HepG2 (cell line): ENCODE results near the gene MXRA8. TPM values are rescaled to one million over a fixed set of nuclear protein-coding genes. Genes with fewer than 3 reads are reported as not detected.

Experiments
- ARNT2 ChIP-seq: sonication (generic); formaldehyde crosslinking; IDR thresholded peaks from 2 replicates; pipeline ENCODE4 v1.8.0; 2022; ENCODE audit warnings: mild to moderate bottlenecking, low read depth, missing genetic modification reagents, moderate library complexity
- CBFB ChIP-seq: sonication (generic); formaldehyde crosslinking; IDR thresholded peaks from 2 replicates; pipeline ENCODE4 v1.4.0; 2020; ENCODE audit warnings: missing genetic modification reagents
- CCDC6 ChIP-seq: sonication (generic); formaldehyde crosslinking; IDR thresholded peaks from 2 replicates; pipeline ENCODE4 v1.8.1; 2022; ENCODE audit warnings: mild to moderate bottlenecking, missing genetic modification reagents, moderate library complexity
- CSRNP1 ChIP-seq: sonication (generic); formaldehyde crosslinking; IDR thresholded peaks from 2 replicates; pipeline ENCODE4 v1.8.1; 2023; ENCODE audit warnings: mild to moderate bottlenecking, missing genetic modification reagents
- IKZF4 ChIP-seq: sonication (generic); formaldehyde crosslinking; IDR thresholded peaks from 2 replicates; pipeline ENCODE4 v1.5.1; 2020; ENCODE audit warnings: borderline replicate concordance, mild to moderate bottlenecking, low read depth, missing genetic modification reagents; ENCODE audit errors: not compliant biosample characterization
- KDM5B ChIP-seq: sonication (generic); formaldehyde crosslinking; IDR thresholded peaks from 2 replicates; pipeline ENCODE4 v1.4.0; 2020; ENCODE audit warnings: missing genetic modification reagents, mild to moderate bottlenecking, borderline replicate concordance
- TARDBP ChIP-seq: sonication (generic); formaldehyde crosslinking; IDR thresholded peaks from 2 replicates; pipeline ENCODE4 v1.8.0; 2022; ENCODE audit warnings: mild to moderate bottlenecking, missing genetic modification reagents
- TCF12 ChIP-seq, 2 experiments: fragments of 450-650 bp in 1 of 2; sonication (generic) in 1 of 2; formaldehyde crosslinking in 1 of 2; IDR thresholded peaks; 2 replicates each; pipeline versions ENCODE4 v1.6.1 to v1.8.0; 2017 to 2022; ENCODE audit warnings: antibody characterized with exemption in 1 of 2, mild to moderate bottlenecking in 1 of 2, missing genetic modification reagents in 1 of 2, moderate library complexity in 1 of 2
- TOPORS ChIP-seq: sonication (generic); formaldehyde crosslinking; IDR thresholded peaks from 2 replicates; pipeline ENCODE4 v1.8.0; 2023; ENCODE audit warnings: mild to moderate bottlenecking, missing genetic modification reagents
- YEATS2 ChIP-seq: sonication (generic); formaldehyde crosslinking; IDR thresholded peaks from 2 replicates; pipeline ENCODE4 v1.4.0; 2020; ENCODE audit warnings: missing genetic modification reagents, borderline replicate concordance
- YEATS4 ChIP-seq: sonication (generic); formaldehyde crosslinking; IDR thresholded peaks from 2 replicates; pipeline ENCODE4 v1.4.0; 2020; ENCODE audit warnings: missing genetic modification reagents, borderline replicate concordance
- ZKSCAN8 ChIP-seq: IDR thresholded peaks from 2 replicates; pipeline ENCODE4 v1.6.1; 2016; ENCODE audit warnings: borderline replicate concordance, missing genetic modification reagents, missing compliant biosample characterization
- ZNF207 ChIP-seq: fragments of 450-650 bp; IDR thresholded peaks from 2 replicates; pipeline ENCODE4 v1.6.1; 2016; ENCODE audit warnings: antibody characterized with exemption, borderline replicate concordance
- ZNF253 ChIP-seq: sonication (generic); formaldehyde crosslinking; IDR thresholded peaks from 2 replicates; pipeline ENCODE4 v1.8.0; 2022; ENCODE audit warnings: mild to moderate bottlenecking, missing genetic modification reagents, borderline replicate concordance
- ZNF275 ChIP-seq: sonication (generic); formaldehyde crosslinking; IDR thresholded peaks from 2 replicates; pipeline ENCODE4 v1.8.0; 2022; ENCODE audit warnings: missing genetic modification reagents, mild to moderate bottlenecking, inconsistent platforms, borderline replicate concordance
- ZNF512B ChIP-seq: sonication (generic); formaldehyde crosslinking; IDR thresholded peaks from 2 replicates; pipeline ENCODE4 v1.5.1; 2020; ENCODE audit warnings: missing genetic modification reagents, mild to moderate bottlenecking, borderline replicate concordance
- ZNF574 ChIP-seq: sonication (generic); formaldehyde crosslinking; IDR thresholded peaks from 2 replicates; pipeline ENCODE4 v1.4.0; 2020; ENCODE audit warnings: missing genetic modification reagents
- ZNF83 ChIP-seq: sonication (generic); formaldehyde crosslinking; IDR thresholded peaks from 2 replicates; pipeline ENCODE4 v1.4.0; 2020; ENCODE audit warnings: missing genetic modification reagents, mild to moderate bottlenecking, borderline replicate concordance
- ZNF879 ChIP-seq: sonication (generic); formaldehyde crosslinking; IDR thresholded peaks from 2 replicates; pipeline ENCODE4 v1.8.1; 2023; ENCODE audit warnings: missing genetic modification reagents
- polyA plus RNA-seq, 8 experiments: library from polyadenylated mRNA; depleted of rRNA in 3 of 8; stranded (reverse) in 7 of 8; unstranded in 1 of 8; fragments of >200 nt; fragmentation: Illumina TruSeq in 4 of 8; extraction: Trizol in 4 of 8; gene quantifications; 2 replicates each; pipeline versions ENCODE4 v1.2.1 to v1.2.3, GENCODE V29; 2011 to 2016; ENCODE audit warnings: low read depth in 4 of 8, missing spikeins in 1 of 8, mixed read lengths in 1 of 8; ENCODE audit not compliant: insufficient read depth in 1 of 8
- total RNA-seq, 5 experiments: library from RNA; depleted of rRNA; stranded (reverse); fragments of >200 nt; fragmentation: Illumina TruSeq; extraction: Trizol; gene quantifications; 2 replicates each; pipeline ENCODE4 v1.2.3, GENCODE V29; 2016; ENCODE audit warnings: low read depth in 1 of 5

MXRA8 gene
- total and polyA plus RNA-seq, 2 of the 13 experiments (the other 11 are each of a cell fraction or from before 2014, with no cell fraction given) = 19.8 to 44.8 TPM

GRCh38 chr1:1400576-1401456 is 42.5 kb upstream of the MXRA8 start (continued):
- TF ChIP-seq KDM5B (CRISPR knock-in tag) (peak; percentile 83; the same call in 1 of the 2 replicates), ZKSCAN8 (CRISPR knock-in tag) (peak; percentile 96), ZNF207 (no peak), CSRNP1 (CRISPR knock-in tag) (peak; percentile 21; the same call in 1 of the 2 replicates), IKZF4 (CRISPR knock-in tag) (no peak), ARNT2 (CRISPR knock-in tag) (peak; percentile 87), ZNF574 (CRISPR knock-in tag) (peak; percentile 92), ZNF275 (CRISPR knock-in tag) (peak; percentile 89), TOPORS (CRISPR knock-in tag) (peak; percentile 66; the same call in 1 of the 2 replicates), ZNF879 (CRISPR knock-in tag) (no peak), CCDC6 (peak; percentile 94; the same call in 1 of the 2 replicates), ZNF512B (no peak), ZNF83 (CRISPR knock-in tag) (0 out of 2 replicates have a peak, but pooled peaks have one; percentile 14), CBFB (CRISPR knock-in tag) (peak; percentile 95), YEATS2 (peak; percentile 86; the same call in 1 of the 2 replicates), TCF12 (IDR thresholded peaks at IDR 0.05) (no peak), TCF12 (CRISPR knock-in tag; IDR thresholded peaks at IDR 0.05) (peak; percentile 98), TARDBP (CRISPR knock-in tag) (peak; percentile 100), ZNF253 (CRISPR knock-in tag) (no peak), YEATS4 (peak; percentile 93; the same call in 1 of the 2 replicates)
